GM19351 (cell line): ENCODE measurements around the gene MYO5C.

Experiments
- ATAC-seq: cut with Tn5 transposase; IDR thresholded peaks from one replicate; pipeline ENCODE4 v1.9.1; 2021; ENCODE audit warnings: mild to moderate bottlenecking, moderate library complexity; ENCODE audit not compliant: unreplicated experiment

MYO5C gene

DNA sequence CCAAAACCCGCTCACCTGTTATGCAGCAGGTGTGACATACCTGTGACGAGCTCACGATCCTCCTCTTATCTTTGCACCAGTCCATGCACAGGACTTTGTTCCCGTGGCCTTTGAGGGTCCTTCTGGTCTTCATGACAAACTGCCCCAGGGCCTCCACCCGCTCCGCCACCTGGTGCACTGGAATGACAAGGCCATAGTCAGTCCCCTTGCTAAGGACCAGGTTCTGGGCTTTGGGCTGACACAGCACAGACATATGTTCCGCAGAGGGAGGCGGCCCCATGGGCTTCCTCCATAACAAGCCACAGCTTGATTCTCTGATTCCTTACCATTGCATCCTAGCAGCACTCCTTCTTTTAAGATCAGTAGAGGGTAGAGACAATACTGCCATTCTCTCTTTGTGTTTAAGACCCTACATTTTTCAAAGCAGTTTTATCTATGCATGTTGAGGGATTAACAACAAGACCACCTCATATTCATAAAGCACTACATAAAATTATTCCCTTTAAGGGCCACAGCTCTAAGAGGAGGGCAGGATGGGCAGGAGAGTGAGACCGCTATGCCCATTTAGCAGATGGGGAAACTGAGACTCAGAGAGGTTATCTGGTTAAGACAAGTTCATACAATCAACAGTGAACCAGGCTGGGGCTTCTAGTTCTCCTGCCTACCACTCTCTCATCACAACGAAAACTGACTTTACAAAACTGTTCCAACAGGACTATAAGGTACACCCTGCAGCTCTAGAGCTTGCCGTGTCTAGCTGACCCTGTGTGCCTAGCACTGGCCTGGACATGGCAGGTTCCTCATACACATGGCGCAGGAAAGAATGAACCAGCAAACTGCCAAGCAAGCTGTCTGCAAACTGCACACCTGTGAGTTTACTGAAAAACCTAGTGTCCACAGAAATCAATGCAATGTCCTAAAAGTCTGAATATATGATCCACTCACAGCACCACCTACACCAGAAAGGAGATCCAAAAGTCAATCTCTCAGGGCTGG lies 141.4 kb downstream of the MYO5C start:
- ATAC-seq = no peak

DNA sequence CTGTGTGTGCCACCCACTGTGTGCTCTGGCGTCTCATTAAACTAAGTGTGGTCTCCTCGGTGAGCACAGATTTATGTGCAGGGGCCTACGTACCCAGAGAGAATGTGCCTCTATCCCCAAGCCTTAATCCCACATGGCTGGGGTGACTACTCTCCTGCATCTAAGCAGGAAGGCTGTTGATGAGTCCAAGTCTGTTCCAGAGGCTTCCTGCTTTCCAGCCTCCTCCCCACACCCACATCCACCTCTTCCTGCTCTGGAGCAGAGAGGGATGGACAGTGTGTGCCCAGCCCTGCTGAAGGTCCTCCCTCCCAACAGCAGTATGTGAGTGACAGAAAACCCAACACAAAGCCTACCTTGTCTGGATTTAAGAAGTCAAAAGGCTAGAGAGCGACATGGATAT lies 144.3 kb downstream of the MYO5C start:
- ATAC-seq = no peak

DNA sequence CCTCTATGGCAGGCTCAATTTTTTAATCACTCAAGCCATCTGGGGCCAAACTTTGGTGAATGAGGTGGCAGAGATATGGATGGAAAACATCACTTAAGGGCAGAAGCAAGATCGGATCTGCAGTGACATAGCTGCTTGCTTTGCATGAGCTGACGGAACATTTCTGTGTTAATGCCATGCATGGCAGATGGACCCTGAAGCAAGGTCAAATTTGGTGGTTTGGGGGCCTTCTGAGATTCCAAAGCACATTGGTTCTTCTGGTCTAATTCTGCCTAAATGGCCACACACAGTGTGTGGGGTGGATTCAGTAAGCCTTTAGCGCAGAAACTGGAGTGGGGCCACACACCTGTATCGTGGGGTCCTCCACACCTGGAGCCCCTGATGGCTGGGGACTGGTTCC lies 144.7 kb downstream of the MYO5C start:
- no peak for ATAC-seq

DNA sequence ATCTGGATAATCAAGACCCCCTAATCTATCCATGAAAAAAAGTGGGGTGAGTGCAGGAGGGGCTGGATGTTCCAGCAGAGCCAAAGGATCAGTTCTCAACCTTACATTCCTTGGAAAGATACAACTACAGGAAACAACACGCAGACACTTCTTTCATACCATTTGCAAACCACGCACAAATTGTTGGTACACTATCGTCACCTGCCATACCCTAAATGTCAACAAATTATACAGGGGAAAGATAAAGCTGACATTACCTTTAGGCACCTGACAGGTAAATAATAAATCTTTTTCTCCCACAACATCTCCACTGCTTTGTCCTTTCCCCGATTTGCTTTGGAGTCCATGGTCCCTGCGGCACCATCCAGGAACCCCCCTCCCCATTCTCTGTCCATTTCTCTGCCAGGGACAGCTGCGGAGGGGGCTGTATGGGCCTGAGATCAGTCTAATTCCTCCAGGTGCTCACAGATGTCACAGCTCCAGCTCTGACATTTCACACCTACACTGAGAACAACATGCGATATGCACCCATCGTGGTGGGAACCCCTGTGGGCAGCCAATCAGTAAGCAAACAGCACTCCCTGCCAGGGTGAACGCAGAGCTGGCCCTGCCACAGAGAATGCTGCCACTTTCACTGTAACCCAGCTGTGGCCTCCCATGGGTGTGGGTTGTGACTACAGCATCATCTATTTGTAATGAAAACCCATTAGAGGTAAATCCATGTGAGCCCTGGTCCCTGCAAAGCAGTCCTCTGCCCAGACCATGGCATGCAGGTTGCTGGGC lies 145.4 kb downstream of the MYO5C start:
- no peak for ATAC-seq

DNA sequence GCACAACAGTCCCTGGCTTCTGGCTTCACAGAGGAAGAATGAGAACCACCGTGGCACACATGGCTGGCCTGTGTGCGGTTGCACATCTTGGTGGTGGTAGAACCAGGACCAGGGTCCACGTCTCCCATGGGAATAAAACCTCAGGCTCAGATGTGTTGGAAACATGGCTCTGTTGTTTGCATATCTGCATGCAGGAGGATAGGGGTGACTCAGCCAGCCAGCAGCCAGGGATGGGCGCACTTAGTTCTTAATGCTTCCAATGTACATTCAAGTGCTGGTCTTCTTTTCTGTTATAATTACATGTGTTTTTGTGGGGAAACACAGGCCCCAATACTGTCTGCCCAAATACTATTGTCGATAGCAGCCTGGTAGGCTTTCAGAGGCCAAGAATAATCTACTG lies 147.2 kb downstream of the MYO5C start:
- ATAC-seq = no peak

DNA sequence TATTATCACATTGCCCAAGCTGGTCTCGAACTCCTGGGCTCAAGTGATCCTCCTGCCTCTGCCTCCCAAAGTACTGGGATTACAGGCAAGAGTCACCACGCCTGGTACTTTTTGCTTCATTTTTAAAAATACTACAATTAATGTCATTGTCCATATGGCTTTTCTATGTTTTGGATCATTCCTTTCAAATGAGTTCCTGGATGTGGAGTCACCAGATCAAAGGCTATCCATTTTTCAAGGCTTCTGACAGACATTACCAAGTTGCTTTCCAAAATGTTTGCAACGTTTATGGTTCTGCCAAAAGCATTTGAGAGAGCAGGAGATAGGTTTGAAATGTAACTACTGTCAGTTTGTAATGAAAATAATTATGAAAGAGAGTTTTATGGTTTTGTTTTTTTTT lies 148.8 kb downstream of the MYO5C start:
- ATAC-seq = no peak

DNA sequence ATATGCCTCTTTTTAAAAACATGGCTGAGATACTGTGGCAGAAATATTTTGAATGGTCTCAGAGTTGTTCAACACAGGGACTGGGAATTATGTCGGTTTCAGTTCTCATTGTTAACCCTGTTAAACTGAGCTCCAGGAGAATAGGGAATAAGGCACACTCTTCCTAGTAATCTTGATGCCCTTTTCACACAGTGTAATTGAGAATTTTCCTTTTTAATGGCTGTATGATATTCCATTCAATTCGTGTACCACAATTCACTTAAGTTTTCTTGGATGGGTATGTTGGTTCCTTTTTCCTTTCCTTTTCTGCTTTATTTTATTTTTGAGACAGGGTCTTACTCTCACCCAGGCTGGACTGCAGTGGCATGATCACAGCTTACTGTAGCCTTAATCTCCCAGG lies 149.3 kb downstream of the MYO5C start:
- ATAC-seq = no peak

DNA sequence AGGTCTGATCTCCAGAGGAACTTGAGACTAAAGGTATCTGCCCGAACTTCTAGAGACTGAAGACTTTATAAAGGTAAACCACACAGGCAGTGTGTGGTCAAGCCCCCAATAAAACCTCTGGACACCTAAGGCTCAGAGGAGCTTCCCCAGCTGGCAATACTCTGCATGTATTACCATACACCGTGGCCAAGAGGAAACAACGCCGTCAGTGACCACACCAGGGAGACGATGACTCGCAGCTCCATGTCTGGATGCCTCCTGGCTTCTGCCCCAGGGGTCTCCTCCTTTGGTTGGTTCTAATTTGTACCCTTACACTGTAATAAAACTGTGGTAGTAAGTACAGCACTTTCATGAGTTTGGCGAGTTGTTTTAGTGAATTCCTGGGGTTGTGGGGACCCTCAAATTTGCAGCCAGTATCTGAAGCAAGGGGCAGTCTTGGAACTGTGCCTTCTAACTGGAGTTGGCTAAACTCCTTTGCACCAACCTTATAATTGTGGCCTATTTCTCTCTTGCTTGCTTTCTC lies 150.9 kb downstream of the MYO5C start:
- ATAC-seq = no peak

DNA sequence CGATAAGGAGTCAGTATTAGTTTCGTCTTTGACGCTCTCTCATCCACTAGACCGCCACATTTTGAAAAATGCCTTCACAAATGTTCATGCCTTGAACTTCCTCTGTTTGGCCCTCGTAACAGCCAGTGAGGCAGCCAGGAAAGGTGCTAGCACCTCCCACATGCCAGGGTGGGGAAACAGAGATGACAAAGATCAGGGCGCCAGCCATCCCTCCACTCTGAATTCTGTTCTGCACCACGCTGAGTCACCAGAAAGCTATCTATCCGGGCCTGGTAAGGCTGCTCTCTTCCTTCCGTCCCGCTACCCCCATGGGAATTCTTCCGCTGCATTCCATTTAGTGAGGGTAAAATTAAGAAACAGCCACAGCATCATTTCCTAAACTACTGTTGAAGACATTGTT lies 151.7 kb downstream of the MYO5C start:
- ATAC-seq = no peak
